BJ (cell line): ENCODE data around the gene TGM2. TPM values are rescaled to one million over a fixed set of nuclear protein-coding genes. Genes with fewer than 3 reads are reported as not detected.

Source experiments
- CTCF ChIA-PET: fragments of 350-600 bp; formaldehyde crosslinking; extraction: SDS; loops from one replicate; lab custom pipeline; 2021; ENCODE audit warnings: antibody characterized with exemption, inconsistent platforms; lab: Yijun Ruan, JAX
- POLR2A ChIA-PET: fragments of 300-600 bp; sonication (Branson Sonifier 250); formaldehyde crosslinking; extraction: SDS; loops from one replicate; lab custom pipeline; 2021; ENCODE audit warnings: antibody characterized with exemption; lab: Charles Lee
- DNase-seq: peaks from one replicate; pipeline ENCODE4 v3.0.0-alpha.2; 2011; ENCODE audit warnings: low read depth
- H3K27me3 ChIP-seq: 2 replicates; pipeline ENCODE4 v1.6.0; 2011; ENCODE audit warnings: low read length; ENCODE audit not compliant: control insufficient read depth, insufficient read depth
- H3K36me3 ChIP-seq: 2 replicates; pipeline ENCODE4 v1.5.1; 2011; ENCODE audit warnings: low read length; ENCODE audit not compliant: control insufficient read depth, insufficient read depth
- H3K4me3 ChIP-seq: 2 replicates; pipeline ENCODE4 v1.5.1; 2011; ENCODE audit warnings: low read depth, mild to moderate bottlenecking, control low read depth, low read length
- polyA plus RNA-seq: library from polyadenylated mRNA; depleted of rRNA; stranded (reverse); fragments of >200 nt; gene quantifications from 2 replicates; pipeline ENCODE4 v1.2.3, GENCODE V29; 2011
- TF ChIP-seq, protein P1 (sequence below): IDR thresholded peaks from 2 replicates; pipeline ENCODE4 v1.5.1; 2011; ENCODE audit warnings: low read depth, mild to moderate bottlenecking, control low read depth, inconsistent platforms, low read length, moderate library complexity; ENCODE audit not compliant: insufficient read depth

TGM2 gene
- polyA plus RNA-seq, 1 experiment: 397 TPM

DNA sequence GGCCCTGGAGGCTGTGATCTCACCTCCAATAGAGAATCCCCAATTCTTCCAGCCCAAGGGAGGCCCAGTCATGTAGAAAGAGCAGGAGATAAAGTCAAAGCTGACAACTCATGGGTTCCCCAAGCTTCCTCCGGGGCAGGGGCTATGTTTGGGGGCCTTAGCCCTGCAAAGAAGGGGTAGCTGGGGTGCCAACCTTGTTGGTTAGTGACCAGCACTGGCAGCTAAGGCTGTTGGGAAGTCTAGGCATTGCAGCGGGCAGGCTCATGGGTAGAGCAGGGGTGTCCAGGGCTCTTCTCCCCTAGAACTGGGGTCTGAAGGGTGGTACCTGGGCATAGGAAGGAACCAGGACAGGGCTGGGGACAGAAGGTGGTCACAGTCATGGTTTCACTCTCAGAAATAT, 36.4 kb downstream of the TGM2 start:
- ChIA-PET POLR2A (no interaction called here), CTCF (interaction anchor here (1.1 to 3.2 kb wide), 3 partner anchors 55 to 93 kb away, joined by 4 to 11 read pairs (median 4); no protein-coding TSS in a partner anchor)
- TF ChIP-seq, protein P1, sequence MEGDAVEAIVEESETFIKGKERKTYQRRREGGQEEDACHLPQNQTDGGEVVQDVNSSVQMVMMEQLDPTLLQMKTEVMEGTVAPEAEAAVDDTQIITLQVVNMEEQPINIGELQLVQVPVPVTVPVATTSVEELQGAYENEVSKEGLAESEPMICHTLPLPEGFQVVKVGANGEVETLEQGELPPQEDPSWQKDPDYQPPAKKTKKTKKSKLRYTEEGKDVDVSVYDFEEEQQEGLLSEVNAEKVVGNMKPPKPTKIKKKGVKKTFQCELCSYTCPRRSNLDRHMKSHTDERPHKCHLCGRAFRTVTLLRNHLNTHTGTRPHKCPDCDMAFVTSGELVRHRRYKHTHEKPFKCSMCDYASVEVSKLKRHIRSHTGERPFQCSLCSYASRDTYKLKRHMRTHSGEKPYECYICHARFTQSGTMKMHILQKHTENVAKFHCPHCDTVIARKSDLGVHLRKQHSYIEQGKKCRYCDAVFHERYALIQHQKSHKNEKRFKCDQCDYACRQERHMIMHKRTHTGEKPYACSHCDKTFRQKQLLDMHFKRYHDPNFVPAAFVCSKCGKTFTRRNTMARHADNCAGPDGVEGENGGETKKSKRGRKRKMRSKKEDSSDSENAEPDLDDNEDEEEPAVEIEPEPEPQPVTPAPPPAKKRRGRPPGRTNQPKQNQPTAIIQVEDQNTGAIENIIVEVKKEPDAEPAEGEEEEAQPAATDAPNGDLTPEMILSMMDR: no peak
- Histone ChIP-seq H3K4me3 (no peak overlapping the region), H3K36me3 (peaks cover 18% of the 10 kb centered on the region), H3K27me3 (no peaks in the 10 kb centered on the region)
- DNase-seq: no peak

DNA sequence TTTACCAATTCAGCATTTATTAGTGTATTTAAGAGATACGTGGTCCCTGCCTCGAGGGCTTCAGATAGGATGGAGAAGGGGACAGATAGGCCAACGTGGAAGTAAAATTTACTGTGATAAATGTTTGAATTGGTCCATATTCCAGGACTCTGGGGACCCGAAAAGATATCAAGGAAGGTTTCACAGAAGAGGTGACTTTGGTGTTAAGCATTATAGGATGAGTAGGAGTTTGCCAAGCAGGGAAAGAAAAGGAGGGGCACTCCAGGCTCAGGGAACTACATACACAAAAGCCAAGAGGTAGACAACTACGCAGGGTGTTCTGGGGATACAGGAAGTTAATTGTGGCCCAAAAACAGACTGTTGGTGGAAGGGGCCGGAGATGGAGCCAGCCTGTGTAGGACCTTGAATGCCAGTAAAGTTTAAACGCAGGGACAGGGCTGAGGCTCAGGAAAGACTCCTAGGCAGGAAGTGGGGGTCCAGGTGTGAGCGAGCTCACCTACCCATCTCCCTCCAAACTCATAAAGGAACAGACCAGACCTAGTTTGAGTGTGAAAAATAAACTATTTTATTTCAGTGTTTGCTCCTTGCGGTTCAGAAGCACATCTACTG, 37.0 kb downstream of the TGM2 start:
- H3K4me3 ChIP-seq: no peak overlapping the region
- no peak for DNase-seq
- CTCF ChIA-PET: interaction anchor here (1.1 to 3.2 kb wide), 3 partner anchors 55 to 93 kb away, joined by 4 to 11 read pairs (median 4); no protein-coding TSS in a partner anchor
- peaks cover 18% of the 10 kb centered on the region for H3K36me3 ChIP-seq
- POLR2A ChIA-PET: no interaction called here
- TF ChIP-seq, protein P1: no peak
- H3K27me3 ChIP-seq: no peaks in the 10 kb centered on the region

DNA sequence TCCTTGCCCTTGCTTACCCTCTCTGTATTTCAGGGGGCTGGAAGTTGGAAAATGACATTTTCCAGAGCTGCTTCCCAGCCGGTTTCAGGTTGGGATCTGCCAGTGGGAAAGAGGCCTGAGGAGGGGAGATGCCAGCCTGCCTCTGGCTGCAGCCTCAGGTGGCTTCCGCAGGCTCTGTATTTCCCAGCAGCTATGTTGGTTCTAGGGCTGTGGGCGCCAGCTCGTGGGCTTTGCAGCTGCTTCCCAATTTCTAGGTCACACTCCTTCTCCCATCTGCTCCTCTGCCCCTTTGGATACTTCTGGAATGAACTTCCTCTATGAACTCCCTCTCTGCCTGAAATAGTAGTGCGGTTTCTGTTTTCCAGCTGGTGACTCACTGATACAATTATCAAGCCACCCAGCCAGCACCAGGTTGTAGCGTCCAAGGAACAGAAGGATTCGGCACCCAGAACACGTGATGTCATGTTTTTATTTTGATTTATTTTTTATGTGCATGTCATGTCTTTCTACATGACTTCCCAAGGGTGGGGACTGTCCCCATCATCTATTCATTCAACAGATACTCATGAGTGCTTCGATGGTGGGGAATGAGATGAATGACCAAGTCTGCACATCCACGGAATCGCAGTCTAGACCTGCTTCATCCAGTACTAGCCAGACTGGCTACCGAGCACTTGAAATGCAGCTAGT, 38.0 kb downstream of the TGM2 start:
- POLR2A ChIA-PET: interaction anchor here (0.6 kb wide), 1 partner anchor 12 kb away, joined by 3 read pairs; no protein-coding TSS in a partner anchor
- Histone ChIP-seq H3K4me3 (no peak overlapping the region), H3K27me3 (no peaks in the 10 kb centered on the region), H3K36me3 (peaks cover 14% of the 10 kb centered on the region)
- TF ChIP-seq, protein P1: no peak
- DNase-seq: no peak
- CTCF ChIA-PET: interaction anchor here (1.2 to 3.2 kb wide), 3 partner anchors 38 to 69 kb away, joined by 4 to 11 read pairs (median 4); no protein-coding TSS in a partner anchor

- ChIA-PET CTCF (interaction anchor here (1.1 to 3.2 kb wide), 6 partner anchors 17 to 95 kb away, joined by 3 to 11 read pairs (median 4); no protein-coding TSS in a partner anchor), POLR2A (interaction anchor here (0.6 kb wide), 1 partner anchor 13 kb away, joined by 3 read pairs; no protein-coding TSS in a partner anchor)
- DNase-seq: no peak
- peaks cover 13% of the 10 kb centered on the region for H3K36me3 ChIP-seq
- H3K27me3 ChIP-seq: no peaks in the 10 kb centered on the region
- no peak overlapping the region for H3K4me3 ChIP-seq
- TF ChIP-seq, protein P1: no peak
Measured at GRCh38 chr20:38126146-38126921, 38.7 kb downstream of the TGM2 start.
